Measurements from ENCODE around the gene CHKB.
A peak's percentile ranks its signal among the peaks of the same experiment; 100 is the strongest.

Gene CHKB

GRCh38 chr22:50597097-50597496 is 14.4 kb upstream of the CHKB start:
- H3K4me3 ChIP-seq (ENCODE audit: insufficient read depth, low read depth, low read length): no peak overlapping the region
- peaks cover 47% of the 10 kb centered on the region for H3K27me3 ChIP-seq (ENCODE audit: control insufficient read depth, insufficient read depth, low read length, poor library complexity, severe bottlenecking)
- H3K27ac ChIP-seq (ENCODE audit: insufficient read depth, low read depth, low read length, poor library complexity, severe bottlenecking): no peak overlapping the region
- no peaks in the 10 kb centered on the region for H3K36me3 ChIP-seq (ENCODE audit: control insufficient read depth, insufficient read depth, low read length)
- H3K4me1 ChIP-seq (ENCODE audit: control insufficient read depth, insufficient read depth, low read length): peaks cover 11% of the 10 kb centered on the region
- no peaks in the 10 kb centered on the region for H3K9me3 ChIP-seq (ENCODE audit: control insufficient read depth, low read length)
- 85 to 90% methylated on average over 5 of the region's 5 CpGs for WGBS, 2 experiments

- no peak overlapping the region for H3K4me3 ChIP-seq (ENCODE audit: insufficient read depth, low read depth, low read length)
- no peaks in the 10 kb centered on the region for H3K4me1 ChIP-seq (ENCODE audit: control insufficient read depth, insufficient read depth, low read length)
- H3K27ac ChIP-seq (ENCODE audit: insufficient read depth, low read depth, low read length, poor library complexity, severe bottlenecking): no peak overlapping the region
- no peaks in the 10 kb centered on the region for H3K9me3 ChIP-seq (ENCODE audit: control insufficient read depth, low read length)
- WGBS, 2 experiments: 89 to 90% methylated on average over 3 of the region's 3 CpGs
- H3K36me3 ChIP-seq (ENCODE audit: control insufficient read depth, insufficient read depth, low read length): no peaks in the 10 kb centered on the region
- peaks cover 31% of the 10 kb centered on the region for H3K27me3 ChIP-seq (ENCODE audit: control insufficient read depth, insufficient read depth, low read length, poor library complexity, severe bottlenecking)
These were observed 12.5 kb upstream of the CHKB start for GRCh38 chr22:50595189-50595588.

GRCh38 chr22:50587407-50587806 is 4.8 kb upstream of the CHKB start:
- no peaks in the 10 kb centered on the region for H3K9me3 ChIP-seq (ENCODE audit: control insufficient read depth, low read length)
- no peaks in the 10 kb centered on the region for H3K36me3 ChIP-seq (ENCODE audit: control insufficient read depth, insufficient read depth, low read length)
- H3K4me1 ChIP-seq (ENCODE audit: control insufficient read depth, insufficient read depth, low read length): peaks cover 5% of the 10 kb centered on the region
- H3K27ac ChIP-seq (ENCODE audit: insufficient read depth, low read depth, low read length, poor library complexity, severe bottlenecking): no peak overlapping the region
- H3K4me3 ChIP-seq (ENCODE audit: insufficient read depth, low read depth, low read length): no peak overlapping the region
- WGBS, 2 experiments: 93 to 94% methylated on average over 5 of the region's 5 CpGs
- H3K27me3 ChIP-seq (ENCODE audit: control insufficient read depth, insufficient read depth, low read length, poor library complexity, severe bottlenecking): peaks cover 3% of the 10 kb centered on the region

GRCh38 chr22:50586416-50586815 is 3.8 kb upstream of the CHKB start:
- 80 to 85% methylated on average over 5 of the region's 5 CpGs for WGBS, 2 experiments
- peaks cover 5% of the 10 kb centered on the region for H3K4me1 ChIP-seq (ENCODE audit: control insufficient read depth, insufficient read depth, low read length)
- H3K36me3 ChIP-seq (ENCODE audit: control insufficient read depth, insufficient read depth, low read length): no peaks in the 10 kb centered on the region
- H3K4me3 ChIP-seq (ENCODE audit: insufficient read depth, low read depth, low read length): no peak overlapping the region
- no peak overlapping the region for H3K27ac ChIP-seq (ENCODE audit: insufficient read depth, low read depth, low read length, poor library complexity, severe bottlenecking)
- peaks cover 3% of the 10 kb centered on the region for H3K27me3 ChIP-seq (ENCODE audit: control insufficient read depth, insufficient read depth, low read length, poor library complexity, severe bottlenecking)
- H3K9me3 ChIP-seq (ENCODE audit: control insufficient read depth, low read length): no peaks in the 10 kb centered on the region

GRCh38 chr22:50585781-50586180 is 3.1 kb upstream of the CHKB start:
- Histone ChIP-seq H3K27ac (ENCODE audit: insufficient read depth, low read depth, low read length, poor library complexity, severe bottlenecking) (no peak overlapping the region), H3K27me3 (ENCODE audit: control insufficient read depth, insufficient read depth, low read length, poor library complexity, severe bottlenecking) (peaks cover 3% of the 10 kb centered on the region), H3K36me3 (ENCODE audit: control insufficient read depth, insufficient read depth, low read length) (no peaks in the 10 kb centered on the region), H3K9me3 (ENCODE audit: control insufficient read depth, low read length) (no peaks in the 10 kb centered on the region), H3K4me1 (ENCODE audit: control insufficient read depth, insufficient read depth, low read length) (peaks cover 5% of the 10 kb centered on the region), H3K4me3 (ENCODE audit: insufficient read depth, low read depth, low read length) (no peak overlapping the region)
- WGBS, 2 experiments: 95% methylated on average over 8 of the region's 8 CpGs

- WGBS, 2 experiments: 91% methylated on average over 3 of the region's 3 CpGs
- Histone ChIP-seq H3K9me3 (ENCODE audit: control insufficient read depth, low read length) (no peaks in the 10 kb centered on the region), H3K27ac (ENCODE audit: insufficient read depth, low read depth, low read length, poor library complexity, severe bottlenecking) (no peak overlapping the region), H3K4me3 (ENCODE audit: insufficient read depth, low read depth, low read length) (no peak overlapping the region), H3K4me1 (ENCODE audit: control insufficient read depth, insufficient read depth, low read length) (peaks cover 5% of the 10 kb centered on the region), H3K27me3 (ENCODE audit: control insufficient read depth, insufficient read depth, low read length, poor library complexity, severe bottlenecking) (peaks cover 3% of the 10 kb centered on the region), H3K36me3 (ENCODE audit: control insufficient read depth, insufficient read depth, low read length) (peaks cover 4% of the 10 kb centered on the region)
These were observed 2.6 kb upstream of the CHKB start for GRCh38 chr22:50585238-50585637.

- Histone ChIP-seq H3K27ac (ENCODE audit: insufficient read depth, low read depth, low read length, poor library complexity, severe bottlenecking) (no peak overlapping the region), H3K9me3 (ENCODE audit: control insufficient read depth, low read length) (no peaks in the 10 kb centered on the region), H3K27me3 (ENCODE audit: control insufficient read depth, insufficient read depth, low read length, poor library complexity, severe bottlenecking) (peaks cover 3% of the 10 kb centered on the region), H3K4me3 (ENCODE audit: insufficient read depth, low read depth, low read length) (no peak overlapping the region), H3K36me3 (ENCODE audit: control insufficient read depth, insufficient read depth, low read length) (peaks cover 5% of the 10 kb centered on the region), H3K4me1 (ENCODE audit: control insufficient read depth, insufficient read depth, low read length) (peaks cover 5% of the 10 kb centered on the region)
- WGBS, 2 experiments: 92 to 93% methylated on average over 23 of the region's 23 CpGs
These were observed 1.8 kb upstream of the CHKB start for GRCh38 chr22:50584106-50585096.

GRCh38 chr22:50583294-50583861 is 729 bp upstream of the CHKB start:
- peaks cover 5% of the 10 kb centered on the region for H3K4me1 ChIP-seq (ENCODE audit: control insufficient read depth, insufficient read depth, low read length)
- H3K36me3 ChIP-seq (ENCODE audit: control insufficient read depth, insufficient read depth, low read length): peaks cover 5% of the 10 kb centered on the region
- H3K27me3 ChIP-seq (ENCODE audit: control insufficient read depth, insufficient read depth, low read length, poor library complexity, severe bottlenecking): peaks cover 3% of the 10 kb centered on the region
- no peak overlapping the region for H3K27ac ChIP-seq (ENCODE audit: insufficient read depth, low read depth, low read length, poor library complexity, severe bottlenecking)
- no peaks in the 10 kb centered on the region for H3K9me3 ChIP-seq (ENCODE audit: control insufficient read depth, low read length)
- 5 to 6% methylated on average over 37 of the region's 37 CpGs for WGBS, 2 experiments
- peak overlapping the region; percentile 86 for H3K4me3 ChIP-seq (ENCODE audit: insufficient read depth, low read depth, low read length)

GRCh38 chr22:50581950-50582492 is 628 bp downstream of the CHKB start:
- peak overlapping the region; percentile 86 for H3K4me3 ChIP-seq (ENCODE audit: insufficient read depth, low read depth, low read length)
- WGBS, 2 experiments: 8 to 9% methylated on average over 39 of the region's 39 CpGs
- H3K4me1 ChIP-seq (ENCODE audit: control insufficient read depth, insufficient read depth, low read length): peaks cover 5% of the 10 kb centered on the region
- peaks cover 3% of the 10 kb centered on the region for H3K27me3 ChIP-seq (ENCODE audit: control insufficient read depth, insufficient read depth, low read length, poor library complexity, severe bottlenecking)
- peaks cover 5% of the 10 kb centered on the region for H3K36me3 ChIP-seq (ENCODE audit: control insufficient read depth, insufficient read depth, low read length)
- H3K27ac ChIP-seq (ENCODE audit: insufficient read depth, low read depth, low read length, poor library complexity, severe bottlenecking): peak overlapping the region; percentile 92
- no peaks in the 10 kb centered on the region for H3K9me3 ChIP-seq (ENCODE audit: control insufficient read depth, low read length)

Data from ectodermal cell (in vitro differentiated cells).